Spleen (tissue), 7 donors: ENCODE measurements around the gene SRD5A1.

ENCODE experiments used
- CTCF ChIP-seq, 11 experiments: fragments of 200-600 bp in 7 of 11; fragments of 450-650 bp in 4 of 11; sonication (generic) in 4 of 11; IDR thresholded peaks in 8 of 11; conservative IDR thresholded peaks in 3 of 11; 1 replicate in 7 of 11; 2 replicates in 4 of 11; pipeline versions ENCODE4 v1.4.0 to v1.8.0; 2016 to 2021; ENCODE audit warnings: antibody characterized with exemption in 11 of 11, inconsistent platforms in 4 of 11, mild to moderate bottlenecking in 1 of 11
- POLR2A ChIP-seq, 3 donors: fragments of 450-650 bp; IDR thresholded peaks; one replicate each; pipeline ENCODE4 v1.5.1; 2017; ENCODE audit warnings: antibody characterized with exemption in 3 of 3, mild to moderate bottlenecking in 1 of 3
- POLR2AphosphoS5 ChIP-seq, 3 donors: sonication (generic); formaldehyde crosslinking; IDR thresholded peaks; one replicate each; pipeline ENCODE4 v1.5.1; 2017; ENCODE audit warnings: antibody characterized with exemption in 3 of 3
- donor health status: DM: no; HTN: no; CAD: no; lungs with moderate emphysema.
- donor health status: DM: no; HTN: no; CAD: no.
- donor health status: DM: no; HTN: no; CAD: no.

GRCh38 chr5:6604946-6605345 lies 28.3 kb upstream of the SRD5A1 start:
- TF ChIP-seq CTCF (IDR thresholded peaks at IDR 0.05 in 8 of 11, conservative IDR thresholded peaks at IDR 0.05 in 3 of 11) (no peak), POLR2A (IDR thresholded peaks at IDR 0.05) (no peak), POLR2AphosphoS5 (IDR thresholded peaks at IDR 0.05) (no peak)
